Omental fat pad (tissue), 4 donors: ENCODE results near the gene MED9. TPM values are rescaled to one million over a fixed set of nuclear protein-coding genes. Genes with fewer than 3 reads are reported as not detected.

ENCODE experiments used
- ATAC-seq: fragments of 150-250 bp; one replicate; pipeline ENCODE4 v1.9.1; 2016; ENCODE audit warnings: mild to moderate bottlenecking, moderate library complexity; ENCODE audit not compliant: low FRiP score
- DNase-seq: peaks from one replicate; pipeline ENCODE4 v3.0.0-alpha.2; 2019; ENCODE audit warnings: low spot score
- CTCF ChIP-seq, 3 donors: fragments of 450-650 bp; IDR thresholded peaks; one replicate each; pipeline ENCODE4 v1.5.1; 2016 to 2017; ENCODE audit warnings: antibody characterized with exemption in 3 of 3, mild to moderate bottlenecking in 3 of 3, moderate library complexity in 2 of 3
- total RNA-seq, 4 donors: library from RNA; depleted of rRNA; stranded (reverse); fragments of >200 nt; gene quantifications; one replicate each; pipeline ENCODE4 v1.1.0, GENCODE V29; 2016

The MED9 gene
- total RNA-seq, 4 donors from 2014 or later = 11.5 to 26.2 (median 16.2) TPM

DNA sequence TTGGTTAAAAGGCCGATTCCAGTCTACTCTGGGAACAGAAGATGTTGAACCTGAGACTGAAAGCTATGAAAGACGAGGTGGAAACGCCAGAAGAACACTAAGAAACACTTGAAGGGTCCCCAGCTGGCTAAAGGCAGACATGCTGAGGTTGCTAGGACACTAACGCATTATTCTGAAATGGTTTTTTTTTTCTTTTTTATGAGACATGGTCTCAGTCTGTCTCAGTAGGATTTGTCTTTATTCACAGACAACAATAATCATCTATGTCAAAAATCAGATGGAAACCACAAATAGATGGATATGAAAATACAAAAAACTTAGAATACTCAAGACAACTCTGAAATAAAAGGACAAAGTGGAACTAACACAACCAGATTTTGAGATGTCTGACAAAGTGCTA is 54.4 kb downstream of the MED9 start:
- ATAC-seq = no peak
- TF ChIP-seq CTCF (IDR thresholded peaks at IDR 0.05) = no peak

GRCh38 chr17:17532991-17533390 is 56.2 kb downstream of the MED9 start:
- DNase-seq (no peak), ATAC-seq (no peak)
- no peak for TF ChIP-seq CTCF (IDR thresholded peaks at IDR 0.05)

More for the DNA sequence above, 54.4 kb downstream of the MED9 start:
- DNase-seq = no peak

DNA sequence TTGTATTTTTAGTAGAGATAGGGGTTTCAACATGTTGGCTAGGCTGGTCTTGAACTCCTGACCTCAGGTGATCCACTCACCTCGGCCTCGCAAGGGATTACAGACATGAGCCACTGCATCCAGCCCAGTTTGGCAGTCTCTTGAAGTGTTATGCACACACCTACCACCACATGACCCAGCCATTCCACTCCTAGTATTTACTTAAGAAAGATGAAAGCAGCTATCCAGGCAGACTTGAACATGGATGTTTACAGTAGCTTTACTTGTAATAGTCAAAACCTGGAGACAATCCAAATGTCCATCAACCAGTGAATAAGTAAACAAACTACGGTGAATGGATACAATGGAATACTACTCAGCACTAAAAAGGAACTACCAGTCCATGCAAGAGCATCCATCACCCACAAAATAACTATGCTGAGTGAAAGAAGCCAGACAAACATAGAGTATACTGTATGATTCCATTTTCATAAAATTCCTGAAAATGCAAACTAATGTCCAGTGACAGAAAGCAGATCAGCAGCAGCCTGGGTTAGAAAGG is 57.2 kb downstream of the MED9 start:
- TF ChIP-seq CTCF (IDR thresholded peaks at IDR 0.05) = no peak
- DNase-seq (no peak), ATAC-seq (no peak)

DNA sequence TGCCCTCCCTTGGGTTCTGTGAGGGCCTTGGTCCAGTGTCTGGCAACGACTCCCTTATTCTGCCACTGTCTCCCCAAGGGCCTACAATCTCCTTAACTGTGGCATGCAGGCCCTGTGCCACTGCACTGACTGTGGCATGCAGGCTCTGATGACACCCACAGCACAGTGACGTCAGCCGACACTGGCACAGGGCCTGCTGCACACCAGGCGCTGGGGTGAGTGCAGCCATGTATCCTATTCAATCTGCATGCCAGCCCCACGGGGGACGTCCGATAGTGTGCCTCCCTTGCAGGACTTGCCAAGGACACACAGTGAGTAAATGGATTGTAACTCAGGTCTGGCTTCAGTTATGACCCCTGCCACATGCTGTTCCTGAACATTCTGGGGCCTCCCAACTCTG is 59.2 kb downstream of the MED9 start:
- TF ChIP-seq CTCF (IDR thresholded peaks at IDR 0.05) = no peak
- DNase-seq (no peak), ATAC-seq (no peak)

- ATAC-seq = no peak
- TF ChIP-seq CTCF (IDR thresholded peaks at IDR 0.05) = no peak
- DNase-seq = no peak
Observed at GRCh38 chr17:17536702-17537101, 59.9 kb downstream of the MED9 start.

DNA sequence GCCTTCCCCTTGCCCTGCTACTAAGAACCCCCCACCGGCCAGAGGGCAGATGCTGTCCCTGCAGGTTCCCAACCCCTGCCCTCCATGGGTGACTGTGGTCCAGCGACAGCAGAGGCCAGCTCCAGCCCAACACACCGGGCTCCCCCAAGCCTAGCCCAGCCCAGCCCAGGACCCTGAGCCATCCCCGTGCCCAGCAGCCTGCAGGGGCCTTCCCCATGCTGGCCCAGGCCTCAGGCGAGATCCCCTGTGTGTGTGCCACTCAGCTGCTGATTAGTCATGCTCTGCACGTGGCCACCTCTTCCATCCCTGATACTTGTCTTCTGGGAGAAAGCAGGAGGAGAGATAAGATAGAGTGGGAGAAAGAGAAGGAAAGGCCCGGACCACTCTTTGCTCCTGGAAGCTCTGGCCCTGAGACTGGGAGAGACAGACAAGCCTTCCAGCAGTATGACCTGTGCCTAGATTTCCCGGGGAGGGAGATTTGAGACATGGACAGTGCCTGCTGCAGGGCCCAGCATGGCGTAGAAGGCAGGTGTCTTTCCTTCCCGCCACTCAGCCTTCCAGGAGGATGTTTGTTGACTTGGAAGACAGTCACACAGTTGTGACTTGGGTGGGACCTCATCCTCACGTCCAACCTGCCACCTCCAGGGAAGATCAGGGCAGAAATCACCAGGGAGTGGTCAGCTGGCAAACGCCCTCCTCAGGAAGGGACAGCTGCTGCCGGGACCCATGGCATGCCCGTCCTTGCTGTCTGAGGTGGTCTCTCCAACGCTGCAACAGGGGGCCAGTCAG is 60.7 kb downstream of the MED9 start:
- no peak for ATAC-seq
- no peak for DNase-seq
- no peak for TF ChIP-seq CTCF (IDR thresholded peaks at IDR 0.05)
